Stimulated activated CD8-positive, alpha-beta memory T cell treated with anti-CD3 and anti-CD28 coated beads, Interleukin-4, amount 100 ng/mL, for 1 hour (primary cell): Measurements from ENCODE around the gene BTF3.
A peak's percentile ranks its signal among the peaks of the same experiment; 100 is the strongest.
"Not testable (repeated sequence)": the region's sequence is repeated elsewhere in the genome, so short reads cannot be mapped to it uniquely, and the experiment has no call there.

ENCODE experiments used
- DNase-seq, 2 donors: peaks; one replicate each; pipeline ENCODE4 v3.0.0-alpha.2; 2020; ENCODE audit warnings: low read depth in 2 of 2, low spot score in 1 of 2

BTF3 gene

GRCh38 chr5:73498057-73498992 lies at the start of gene BTF3:
BTF3 (plus strand) TSS chr5:73498442; CDS start chr5:73498668, 226 bp downstream.
- peak; percentile 81 to 86 for DNase-seq

- no peak for DNase-seq
These were observed 49.6 kb upstream of the BTF3 start, which contains the start of gene FOXD1 for GRCh38 chr5:73448463-73449136. FOXD1 (minus strand) TSS chr5:73448777; CDS start chr5:73448362, 415 bp downstream.

GRCh38 chr5:73450137-73450536 lies 48.1 kb upstream of the BTF3 start:
- no peak for DNase-seq

GRCh38 chr5:73450672-73451223 lies 47.5 kb upstream of the BTF3 start:
- DNase-seq: no peak

GRCh38 chr5:73451224-73452130 lies 46.8 kb upstream of the BTF3 start:
- DNase-seq: peak in 1 of 2 donors; percentile 37

- DNase-seq: no peak
These were observed 46.0 kb upstream of the BTF3 start for GRCh38 chr5:73452215-73452614.

- no peak for DNase-seq
These were observed 43.7 kb upstream of the BTF3 start for GRCh38 chr5:73454379-73455036.

GRCh38 chr5:73456462-73456861 lies 41.8 kb upstream of the BTF3 start:
- not testable (repeated sequence) for DNase-seq

GRCh38 chr5:73459366-73459765 lies 38.9 kb upstream of the BTF3 start:
- DNase-seq: no peak

- DNase-seq: no peak
These were observed 38.1 kb upstream of the BTF3 start for GRCh38 chr5:73460133-73460532.

GRCh38 chr5:73464016-73464745 lies 34.1 kb upstream of the BTF3 start:
- no peak for DNase-seq

GRCh38 chr5:73468638-73469037 lies 29.6 kb upstream of the BTF3 start:
- not testable (repeated sequence) for DNase-seq

GRCh38 chr5:73469878-73470277 lies 28.4 kb upstream of the BTF3 start:
- no peak for DNase-seq

GRCh38 chr5:73471654-73472053 lies 26.6 kb upstream of the BTF3 start:
- DNase-seq: no peak

- no peak for DNase-seq
These were observed 26.1 kb upstream of the BTF3 start for GRCh38 chr5:73472116-73472515.

GRCh38 chr5:73480500-73480899 lies 17.7 kb upstream of the BTF3 start:
- DNase-seq: no peak

- no peak for DNase-seq
These were observed 15.7 kb upstream of the BTF3 start for GRCh38 chr5:73482383-73483136.

GRCh38 chr5:73483676-73484075 lies 14.6 kb upstream of the BTF3 start:
- DNase-seq: no peak

GRCh38 chr5:73484511-73484910 lies 13.7 kb upstream of the BTF3 start:
- DNase-seq: no peak
